Nephron (organoid): ENCODE data around the gene ANKRD44.

ENCODE experiments used
- H3K27ac Mint-ChIP-seq, 3 experiments: 2 replicates each; pipeline ENCODE4 v1.8.0; 2020; ENCODE audit warnings: mixed read lengths in 3 of 3, mild to moderate bottlenecking in 2 of 3, moderate library complexity in 1 of 3
- H3K27me3 Mint-ChIP-seq: 2 replicates; pipeline ENCODE4 v1.8.0; 2021; ENCODE audit warnings: low read depth, mild to moderate bottlenecking, moderate library complexity, mixed read lengths
- H3K36me3 Mint-ChIP-seq: 2 replicates; pipeline ENCODE4 v1.8.0; 2020; ENCODE audit warnings: low read depth, mixed read lengths
- H3K4me1 Mint-ChIP-seq: 2 replicates; pipeline ENCODE4 v1.8.0; 2020; ENCODE audit warnings: mixed read lengths
- H3K4me3 Mint-ChIP-seq, 3 experiments: 2 replicates each; pipeline ENCODE4 v1.8.0; 2020; ENCODE audit warnings: mild to moderate bottlenecking in 3 of 3, mixed read lengths in 3 of 3, moderate library complexity in 2 of 3
- H3K9me3 Mint-ChIP-seq: 2 replicates; pipeline ENCODE4 v1.8.0; 2020; ENCODE audit warnings: mixed read lengths
- TF ChIP-seq, protein P1 (sequence below), 3 experiments: fragments of 200-600 bp; sonication (generic); IDR thresholded peaks; one replicate each; pipeline ENCODE4 v1.5.0; 2021; ENCODE audit warnings: antibody characterized with exemption in 3 of 3; ENCODE audit not compliant: unreplicated experiment in 3 of 3

The ANKRD44 gene

DNA sequence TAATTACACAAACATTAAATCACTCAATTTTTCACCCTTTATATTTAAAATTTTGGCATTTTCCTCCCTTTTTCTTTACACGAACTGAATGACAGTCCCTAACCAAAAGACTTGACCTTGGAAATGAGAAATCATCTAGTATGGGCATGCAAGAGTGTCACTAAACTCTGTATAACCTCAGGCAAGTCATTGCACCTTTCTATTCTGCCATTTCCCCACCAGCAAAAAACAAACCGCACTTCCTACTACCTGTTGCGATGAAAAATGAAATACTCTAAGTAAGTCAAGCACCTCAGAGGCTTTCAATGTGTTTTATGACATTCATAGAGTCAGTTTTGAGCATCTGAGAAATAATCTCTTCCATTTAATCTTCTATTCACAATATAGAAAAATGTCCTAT lies 44.1 kb downstream of the ANKRD44 start:
- Mint-ChIP-seq H3K9me3 (no peaks in the 10 kb centered on the region), H3K27me3 (no peaks in the 10 kb centered on the region), H3K27ac (peak overlapping the region in 1 of 3 experiments; percentile 17), H3K4me3 (no peak overlapping the region), H3K36me3 (no peaks in the 10 kb centered on the region), H3K4me1 (peaks cover 83% of the 10 kb centered on the region)
- TF ChIP-seq, protein P1, sequence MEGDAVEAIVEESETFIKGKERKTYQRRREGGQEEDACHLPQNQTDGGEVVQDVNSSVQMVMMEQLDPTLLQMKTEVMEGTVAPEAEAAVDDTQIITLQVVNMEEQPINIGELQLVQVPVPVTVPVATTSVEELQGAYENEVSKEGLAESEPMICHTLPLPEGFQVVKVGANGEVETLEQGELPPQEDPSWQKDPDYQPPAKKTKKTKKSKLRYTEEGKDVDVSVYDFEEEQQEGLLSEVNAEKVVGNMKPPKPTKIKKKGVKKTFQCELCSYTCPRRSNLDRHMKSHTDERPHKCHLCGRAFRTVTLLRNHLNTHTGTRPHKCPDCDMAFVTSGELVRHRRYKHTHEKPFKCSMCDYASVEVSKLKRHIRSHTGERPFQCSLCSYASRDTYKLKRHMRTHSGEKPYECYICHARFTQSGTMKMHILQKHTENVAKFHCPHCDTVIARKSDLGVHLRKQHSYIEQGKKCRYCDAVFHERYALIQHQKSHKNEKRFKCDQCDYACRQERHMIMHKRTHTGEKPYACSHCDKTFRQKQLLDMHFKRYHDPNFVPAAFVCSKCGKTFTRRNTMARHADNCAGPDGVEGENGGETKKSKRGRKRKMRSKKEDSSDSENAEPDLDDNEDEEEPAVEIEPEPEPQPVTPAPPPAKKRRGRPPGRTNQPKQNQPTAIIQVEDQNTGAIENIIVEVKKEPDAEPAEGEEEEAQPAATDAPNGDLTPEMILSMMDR (IDR thresholded peaks at IDR 0.05; ENCODE audit: unreplicated experiment in 3 of 3): no peak

GRCh38 chr2:197265924-197266323 lies 44.7 kb downstream of the ANKRD44 start:
- Mint-ChIP-seq H3K4me3 (no peak overlapping the region), H3K27ac (peak overlapping the region in 2 of 3 experiments; percentile 17 to 21), H3K36me3 (no peaks in the 10 kb centered on the region), H3K9me3 (no peaks in the 10 kb centered on the region), H3K27me3 (no peaks in the 10 kb centered on the region), H3K4me1 (peaks cover 82% of the 10 kb centered on the region)
- TF ChIP-seq, protein P1 (IDR thresholded peaks at IDR 0.05; ENCODE audit: unreplicated experiment in 3 of 3): no peak

- TF ChIP-seq, protein P1 (IDR thresholded peaks at IDR 0.05; ENCODE audit: unreplicated experiment in 3 of 3): no peak
- H3K9me3 Mint-ChIP-seq: no peaks in the 10 kb centered on the region
- H3K27me3 Mint-ChIP-seq: no peaks in the 10 kb centered on the region
- H3K4me1 Mint-ChIP-seq: peaks cover 73% of the 10 kb centered on the region
- H3K27ac Mint-ChIP-seq: no peak overlapping the region
- no peaks in the 10 kb centered on the region for H3K36me3 Mint-ChIP-seq
- H3K4me3 Mint-ChIP-seq: no peak overlapping the region
These were observed 45.5 kb downstream of the ANKRD44 start for GRCh38 chr2:197265036-197265435.

GRCh38 chr2:197264332-197264731 lies 46.2 kb downstream of the ANKRD44 start:
- TF ChIP-seq, protein P1 (IDR thresholded peaks at IDR 0.05; ENCODE audit: unreplicated experiment in 3 of 3): no peak
- Mint-ChIP-seq H3K4me3 (no peak overlapping the region), H3K36me3 (no peaks in the 10 kb centered on the region), H3K27me3 (no peaks in the 10 kb centered on the region), H3K27ac (peak overlapping the region in 2 of 3 experiments; percentile 48 to 75), H3K4me1 (peaks cover 71% of the 10 kb centered on the region), H3K9me3 (no peaks in the 10 kb centered on the region)

DNA sequence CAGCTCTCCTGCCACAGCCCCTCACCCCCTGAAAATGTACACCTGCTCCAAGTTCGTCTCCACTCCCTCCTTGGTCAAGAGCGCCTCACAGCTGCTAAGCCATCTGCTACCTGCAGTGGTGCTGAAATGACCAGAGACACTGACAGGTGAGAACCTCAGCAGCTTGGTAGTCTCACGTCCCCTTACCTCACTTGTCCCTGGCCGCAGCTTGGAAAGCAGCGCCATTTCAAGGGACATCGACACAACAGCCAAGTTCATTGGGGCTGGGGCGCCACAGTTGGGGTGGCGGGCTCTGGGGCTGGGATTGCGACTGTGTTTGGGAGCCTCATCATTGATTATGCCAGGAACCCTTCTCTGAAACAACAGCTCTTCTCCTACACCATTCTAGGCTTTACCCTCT lies 47.5 kb downstream of the ANKRD44 start:
- Mint-ChIP-seq H3K27me3 (no peaks in the 10 kb centered on the region), H3K9me3 (no peaks in the 10 kb centered on the region), H3K27ac (peak overlapping the region; percentile 26 to 75 (median 67)), H3K4me3 (no peak overlapping the region), H3K4me1 (peaks cover 71% of the 10 kb centered on the region), H3K36me3 (no peaks in the 10 kb centered on the region)
- TF ChIP-seq, protein P1 (IDR thresholded peaks at IDR 0.05; ENCODE audit: unreplicated experiment in 3 of 3): no peak

GRCh38 chr2:197261808-197262226 lies 48.8 kb downstream of the ANKRD44 start:
- Mint-ChIP-seq H3K27ac (peak overlapping the region; percentile 86 to 96 (median 91)), H3K4me3 (peak overlapping the region in 2 of 3 experiments; percentile 0 to 40), H3K27me3 (no peaks in the 10 kb centered on the region), H3K36me3 (no peaks in the 10 kb centered on the region), H3K9me3 (no peaks in the 10 kb centered on the region), H3K4me1 (peaks cover 67% of the 10 kb centered on the region)
- TF ChIP-seq, protein P1 (IDR thresholded peaks at IDR 0.05; ENCODE audit: unreplicated experiment in 3 of 3): no peak
